Osteoblast (primary cell): ENCODE measurements around the gene NDST3. TPM values are rescaled to one million over a fixed set of nuclear protein-coding genes. Genes with fewer than 3 reads are reported as not detected.
"Not testable (repeated sequence)": the region's sequence is repeated elsewhere in the genome, so short reads cannot be mapped to it uniquely, and the experiment has no call there.

Experiments
- DNase-seq: peaks from one replicate; pipeline ENCODE4 v3.0.0; 2011; ENCODE audit warnings: low spot score, mixed read lengths; ENCODE audit not compliant: insufficient read length; ENCODE audit errors: missing footprints
- H2AFZ ChIP-seq: 2 replicates; pipeline ENCODE4 v1.6.0; 2011; ENCODE audit warnings: mild to moderate bottlenecking, low read length
- H3K27ac ChIP-seq: 2 replicates; pipeline ENCODE4 v1.5.1; 2011; ENCODE audit warnings: mild to moderate bottlenecking, low read depth, low read length, moderate library complexity
- H3K27me3 ChIP-seq: 2 replicates; pipeline ENCODE4 v1.6.0; 2012; ENCODE audit warnings: mild to moderate bottlenecking, control low read depth, inconsistent platforms, low read length, moderate library complexity; ENCODE audit not compliant: insufficient read depth
- H3K36me3 ChIP-seq: 2 replicates; pipeline ENCODE4 v1.5.1; 2011; ENCODE audit warnings: mild to moderate bottlenecking, low read length, control low read depth, moderate library complexity; ENCODE audit not compliant: insufficient read depth
- H3K4me1 ChIP-seq: 2 replicates; pipeline ENCODE4 v1.5.1; 2011; ENCODE audit warnings: mild to moderate bottlenecking, low read length, control low read depth, moderate library complexity; ENCODE audit not compliant: insufficient read depth
- H3K4me2 ChIP-seq: 2 replicates; pipeline ENCODE4 v1.6.0; 2011; ENCODE audit warnings: mild to moderate bottlenecking, low read length; ENCODE audit not compliant: insufficient read depth
- H3K4me3 ChIP-seq: fragments of 200-600 bp; sonication (generic); 3 replicates; pipeline ENCODE4 v1.5.1; 2012; ENCODE audit warnings: mild to moderate bottlenecking, low read length, inconsistent platforms; ENCODE audit not compliant: insufficient read depth
- H3K79me2 ChIP-seq: 2 replicates; pipeline ENCODE4 v1.6.0; 2012; ENCODE audit warnings: mild to moderate bottlenecking, low read length, control low read depth, inconsistent platforms; ENCODE audit not compliant: insufficient read depth
- H3K9me3 ChIP-seq: 2 replicates; pipeline ENCODE4 v1.5.1; 2011; ENCODE audit warnings: low read depth, low read length, control low read depth
- H4K20me1 ChIP-seq: 2 replicates; pipeline ENCODE4 v1.6.0; 2012; ENCODE audit warnings: mild to moderate bottlenecking, low read length, control low read depth; ENCODE audit not compliant: insufficient read depth
- CTCF ChIP-seq: IDR thresholded peaks from 2 replicates; pipeline ENCODE4 v1.5.1; 2011; ENCODE audit warnings: mild to moderate bottlenecking, low read depth, low read length, moderate library complexity; ENCODE audit errors: extremely low read depth
- total RNA-seq: library from RNA; depleted of rRNA; stranded (reverse); fragments of >200 nt; gene quantifications from 2 replicates; pipeline ENCODE4 v1.2.3, GENCODE V29; 2012

NDST3 gene
- total RNA-seq, 1 donor, result not detected

- no peaks in the 10 kb centered on the region for H3K9me3 ChIP-seq
- no peaks in the 10 kb centered on the region for H3K79me2 ChIP-seq
- H3K4me2 ChIP-seq, result peak overlapping the region; percentile 31
- H3K27me3 ChIP-seq, result no peaks in the 10 kb centered on the region
- DNase-seq, result peak; percentile 72
- no peaks in the 10 kb centered on the region for H4K20me1 ChIP-seq
- H3K4me3 ChIP-seq, result no peak overlapping the region
- H3K36me3 ChIP-seq, result peaks cover 7% of the 10 kb centered on the region
- no peak for TF ChIP-seq CTCF
- no peak overlapping the region for H2AFZ ChIP-seq
- peaks cover 46% of the 10 kb centered on the region for H3K4me1 ChIP-seq
- H3K27ac ChIP-seq, result peak overlapping the region; percentile 72
Measured at GRCh38 chr4:118289794-118290193, 255.5 kb downstream of the NDST3 start.

- H3K36me3 ChIP-seq, result peaks cover 9% of the 10 kb centered on the region
- no peak overlapping the region for H3K4me3 ChIP-seq
- no peaks in the 10 kb centered on the region for H3K9me3 ChIP-seq
- no peak for TF ChIP-seq CTCF
- H3K4me1 ChIP-seq, result peaks cover 46% of the 10 kb centered on the region
- no peaks in the 10 kb centered on the region for H4K20me1 ChIP-seq
- peak overlapping the region; percentile 63 for H2AFZ ChIP-seq
- peak overlapping the region; percentile 34 for H3K27ac ChIP-seq
- H3K27me3 ChIP-seq, result no peaks in the 10 kb centered on the region
- peak; percentile 19 for DNase-seq
- no peaks in the 10 kb centered on the region for H3K79me2 ChIP-seq
- no peak overlapping the region for H3K4me2 ChIP-seq
Measured at GRCh38 chr4:118290951-118291350, 256.7 kb downstream of the NDST3 start.

GRCh38 chr4:118296729-118297128 is 262.4 kb downstream of the NDST3 start:
- Histone ChIP-seq H3K27ac (no peak overlapping the region), H3K79me2 (no peaks in the 10 kb centered on the region), H3K4me2 (no peak overlapping the region), H3K36me3 (peaks cover 14% of the 10 kb centered on the region), H3K4me3 (no peak overlapping the region), H2AFZ (no peak overlapping the region), H3K4me1 (peaks cover 3% of the 10 kb centered on the region), H3K27me3 (no peaks in the 10 kb centered on the region), H3K9me3 (no peaks in the 10 kb centered on the region), H4K20me1 (no peaks in the 10 kb centered on the region)
- peak; percentile 19 for DNase-seq
- no peak for TF ChIP-seq CTCF

GRCh38 chr4:118299619-118300018 is 265.3 kb downstream of the NDST3 start:
- H3K27ac ChIP-seq, H3K36me3 ChIP-seq, H4K20me1 ChIP-seq, H3K4me3 ChIP-seq, DNase-seq, H3K79me2 ChIP-seq, H3K9me3 ChIP-seq, H2AFZ ChIP-seq, H3K4me1 ChIP-seq, H3K4me2 ChIP-seq, H3K27me3 ChIP-seq: not testable (repeated sequence)
